Activated CD4-positive, alpha-beta T cell treated with anti-CD3 and anti-CD28 coated beads, Interleukin-2, amount 50 U/mL, for 16 hours (primary cell): ENCODE results near the gene TGM3.
"Not testable (repeated sequence)": the region's sequence is repeated elsewhere in the genome, so short reads cannot be mapped to it uniquely, and the experiment has no call there.

Source experiments
- DNase-seq: peaks from one replicate; pipeline ENCODE4 v3.0.0-alpha.2; 2020

Gene TGM3, protein sequence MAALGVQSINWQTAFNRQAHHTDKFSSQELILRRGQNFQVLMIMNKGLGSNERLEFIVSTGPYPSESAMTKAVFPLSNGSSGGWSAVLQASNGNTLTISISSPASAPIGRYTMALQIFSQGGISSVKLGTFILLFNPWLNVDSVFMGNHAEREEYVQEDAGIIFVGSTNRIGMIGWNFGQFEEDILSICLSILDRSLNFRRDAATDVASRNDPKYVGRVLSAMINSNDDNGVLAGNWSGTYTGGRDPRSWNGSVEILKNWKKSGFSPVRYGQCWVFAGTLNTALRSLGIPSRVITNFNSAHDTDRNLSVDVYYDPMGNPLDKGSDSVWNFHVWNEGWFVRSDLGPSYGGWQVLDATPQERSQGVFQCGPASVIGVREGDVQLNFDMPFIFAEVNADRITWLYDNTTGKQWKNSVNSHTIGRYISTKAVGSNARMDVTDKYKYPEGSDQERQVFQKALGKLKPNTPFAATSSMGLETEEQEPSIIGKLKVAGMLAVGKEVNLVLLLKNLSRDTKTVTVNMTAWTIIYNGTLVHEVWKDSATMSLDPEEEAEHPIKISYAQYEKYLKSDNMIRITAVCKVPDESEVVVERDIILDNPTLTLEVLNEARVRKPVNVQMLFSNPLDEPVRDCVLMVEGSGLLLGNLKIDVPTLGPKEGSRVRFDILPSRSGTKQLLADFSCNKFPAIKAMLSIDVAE

GRCh38 chr20:2295886-2296515 is at the start of gene TGM3:
Gene TGM3, plus strand, starts transcription at chr20:2296001. Its CDS starts 63 bp downstream, at chr20:2296064.
- no peak for DNase-seq

- no peak for DNase-seq
Observed at GRCh38 chr20:2246069-2246491, 49.7 kb upstream of the TGM3 start.

DNA sequence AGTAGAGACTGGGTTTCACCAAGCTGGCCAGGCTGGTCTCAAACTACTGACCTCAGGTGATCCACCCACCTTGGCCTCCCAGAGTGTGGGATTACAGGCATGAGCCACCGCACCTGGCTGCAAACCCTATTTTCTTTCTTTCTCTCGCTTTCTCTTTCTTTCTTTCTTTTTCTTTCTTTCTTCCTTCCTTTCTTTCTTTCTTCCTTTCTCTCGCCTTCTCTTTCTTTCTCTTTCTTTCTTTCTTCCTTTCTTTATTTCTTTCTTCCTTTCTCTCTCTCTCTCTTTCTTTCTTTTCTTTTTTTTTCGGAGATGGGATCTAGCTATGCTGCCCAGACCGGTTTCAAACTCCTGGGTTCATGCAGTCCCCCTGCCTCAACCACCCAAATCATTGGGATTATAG is 47.0 kb upstream of the TGM3 start:
- no peak for DNase-seq

DNA sequence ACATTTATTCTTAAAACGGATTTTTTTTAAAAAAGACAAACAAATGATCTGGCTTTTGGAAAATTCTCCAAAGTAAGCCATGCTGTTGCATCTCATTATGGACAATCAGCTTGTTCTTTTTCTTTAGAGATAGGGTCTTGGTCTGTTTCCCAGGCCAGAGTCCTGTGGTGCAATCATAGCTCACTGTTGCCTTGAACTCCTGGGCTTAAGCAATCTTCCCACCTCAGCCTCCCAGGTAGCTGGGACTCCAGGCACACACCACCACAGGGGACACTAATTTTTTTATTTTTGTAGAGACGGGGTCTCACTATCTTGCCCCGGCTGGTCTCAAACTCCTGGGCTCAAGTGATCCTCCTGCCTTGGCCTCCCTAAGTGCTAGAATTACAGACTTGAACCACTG is 45.9 kb upstream of the TGM3 start:
- no peak for DNase-seq

DNA sequence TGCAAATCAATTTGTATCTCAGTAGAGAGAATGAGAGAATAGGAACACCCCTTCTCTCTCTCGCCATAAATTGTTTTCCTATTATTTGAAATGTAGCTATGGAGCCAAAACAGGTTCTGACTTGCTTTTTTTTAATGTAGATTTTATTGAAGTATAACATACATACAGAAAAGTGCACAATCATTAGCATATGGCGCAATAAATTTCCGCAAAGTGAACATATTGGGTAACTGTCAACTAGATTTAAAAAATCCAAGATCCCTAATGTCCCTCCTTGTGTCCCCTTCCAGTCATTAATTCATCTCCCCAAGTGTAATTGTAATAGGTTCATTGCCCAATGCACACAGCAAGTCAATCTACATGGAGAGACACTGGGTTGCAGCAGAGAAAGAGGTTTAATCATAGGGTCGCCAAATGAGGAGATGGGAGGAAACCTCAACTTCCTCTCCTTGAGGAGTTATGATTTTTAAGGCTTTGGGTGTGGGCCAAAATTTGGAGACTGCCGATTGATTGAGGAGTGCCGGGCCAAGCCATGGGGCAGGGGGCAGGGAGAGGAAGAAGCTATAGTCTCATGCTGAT is 43.3 kb upstream of the TGM3 start:
- no peak for DNase-seq

DNA sequence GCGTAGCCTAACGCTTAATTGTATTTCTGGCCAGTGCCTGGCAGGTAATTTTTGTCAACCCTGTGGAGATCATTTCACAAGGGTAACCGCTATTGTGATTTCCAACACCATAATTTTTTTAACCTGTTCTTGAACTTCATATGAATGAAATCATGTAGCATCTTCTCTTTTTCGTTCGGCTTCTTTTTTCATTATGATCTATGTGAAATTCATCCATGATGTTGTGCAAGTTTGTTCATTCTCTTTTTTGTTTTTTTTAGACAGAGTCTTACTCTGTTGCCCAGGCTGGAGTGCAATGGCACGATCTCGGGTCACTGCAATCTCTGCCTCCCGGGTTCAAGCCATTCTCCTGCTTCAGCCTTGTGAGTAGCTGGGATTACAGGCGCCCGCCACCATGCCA is 42.5 kb upstream of the TGM3 start:
- no peak for DNase-seq

DNA sequence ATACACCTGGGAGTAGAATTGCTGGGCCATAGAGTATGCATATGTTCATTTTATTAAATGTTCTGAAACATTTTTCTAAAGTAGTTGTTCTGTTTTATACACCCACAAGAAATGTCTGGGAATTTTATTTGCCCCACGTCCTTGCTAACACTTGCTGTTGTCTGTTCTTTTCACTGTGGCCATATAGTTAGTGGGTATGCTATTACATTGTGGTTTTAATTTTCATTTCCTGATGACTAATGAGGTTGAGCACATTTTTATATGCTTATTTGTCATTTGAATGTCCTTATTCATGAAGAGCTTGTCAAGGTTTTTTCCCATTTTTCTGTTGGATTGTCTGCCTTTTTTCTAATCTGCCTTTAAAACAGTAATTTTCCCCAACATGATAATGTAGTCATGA is 41.5 kb upstream of the TGM3 start:
- DNase-seq, result no peak

DNA sequence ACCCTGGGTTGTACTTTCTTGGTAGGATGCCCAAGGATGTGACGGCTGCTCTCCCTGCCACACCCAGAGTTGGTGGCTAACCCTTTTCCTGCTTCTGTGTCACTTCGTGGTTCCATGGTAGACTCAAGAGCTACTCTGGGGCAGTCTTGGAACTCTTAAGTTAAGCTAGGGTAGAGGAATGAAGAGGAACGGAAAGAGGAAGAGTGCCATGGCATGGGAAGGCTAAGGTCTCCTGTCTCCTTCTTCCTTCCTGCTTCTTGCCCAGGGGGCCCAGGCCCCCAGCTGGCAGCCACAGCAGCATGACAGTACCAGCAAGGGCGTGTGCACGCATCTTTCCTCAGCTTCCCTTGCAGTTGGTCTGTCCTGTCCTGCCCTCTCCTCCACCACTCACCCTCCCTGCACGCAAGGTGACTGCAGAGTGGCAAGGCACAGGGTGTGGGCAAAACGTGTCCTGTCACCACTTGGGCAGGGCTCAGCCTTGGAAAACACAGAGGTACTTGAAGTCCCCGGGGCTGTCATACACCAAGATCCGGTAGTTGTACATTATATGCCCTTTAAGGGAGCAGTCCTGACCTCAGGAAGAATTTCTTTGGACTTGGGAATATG is 39.8 kb upstream of the TGM3 start:
- DNase-seq, result no peak

GRCh38 chr20:2259731-2260130 is 36.1 kb upstream of the TGM3 start:
- DNase-seq, result no peak

GRCh38 chr20:2260250-2260649 is 35.6 kb upstream of the TGM3 start:
- no peak for DNase-seq

DNA sequence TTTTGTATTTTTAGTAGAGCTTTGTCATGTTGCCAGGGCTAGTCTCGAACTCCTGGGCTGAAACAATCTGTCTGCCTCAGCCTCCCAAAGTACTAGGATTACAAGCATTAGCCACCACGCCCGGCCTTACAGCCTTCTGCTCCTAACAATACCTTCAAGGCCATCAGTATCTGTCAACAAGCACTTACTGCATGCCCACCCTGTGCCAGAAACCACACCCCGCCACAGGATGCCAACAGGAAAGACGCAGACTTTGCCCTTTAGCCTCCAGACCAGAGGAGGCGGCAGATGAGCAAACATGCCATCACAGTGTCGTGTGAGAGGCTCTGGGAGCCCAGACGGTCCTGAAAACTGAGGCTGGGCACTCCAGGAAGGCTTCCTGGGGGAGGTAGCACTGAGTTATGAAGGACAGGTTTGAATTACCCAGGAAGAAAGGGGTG is 34.7 kb upstream of the TGM3 start:
- no peak for DNase-seq

DNA sequence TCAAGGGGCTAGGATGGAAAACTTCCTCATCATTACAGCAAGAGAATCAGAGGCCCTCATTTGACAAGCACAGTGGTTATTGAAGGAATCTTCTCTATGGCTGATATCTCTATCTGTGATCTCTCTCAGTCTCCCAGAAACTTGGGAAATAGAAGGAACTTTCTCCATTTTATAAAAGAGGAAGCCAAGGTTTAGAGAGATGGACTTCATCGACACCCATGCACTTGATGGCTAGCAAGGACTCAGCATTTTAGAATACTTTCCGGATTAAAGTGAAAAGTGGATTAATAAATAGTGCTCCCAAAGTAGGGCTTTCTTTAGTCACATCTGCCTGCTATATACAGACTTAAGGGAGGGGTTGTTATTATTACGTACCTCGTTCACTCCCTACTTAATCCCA is 34.2 kb upstream of the TGM3 start:
- no peak for DNase-seq

GRCh38 chr20:2264118-2264517 is 31.7 kb upstream of the TGM3 start:
- no peak for DNase-seq

- not testable (repeated sequence) for DNase-seq
Observed at GRCh38 chr20:2264621-2265374, 31.0 kb upstream of the TGM3 start.

- no peak for DNase-seq
Observed at GRCh38 chr20:2273634-2274302, 22.0 kb upstream of the TGM3 start.

DNA sequence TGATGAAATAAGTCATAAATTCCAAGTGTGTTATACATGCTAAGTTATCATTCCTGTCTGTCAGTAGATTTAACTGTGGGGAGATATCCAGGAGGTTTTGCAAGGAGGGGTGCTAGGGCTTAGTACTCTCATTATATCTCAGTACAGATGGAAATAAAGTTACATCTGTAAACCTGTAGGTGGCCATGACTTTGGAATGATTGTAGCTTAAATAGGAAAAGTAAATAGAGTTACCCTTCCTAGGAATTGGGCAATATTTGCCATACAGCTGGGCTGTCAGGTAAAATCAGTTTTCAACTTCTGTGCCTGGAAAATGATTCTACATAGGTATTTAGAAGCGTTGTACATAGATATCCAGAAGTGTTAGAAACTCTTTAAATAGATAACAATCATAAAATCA is 19.8 kb upstream of the TGM3 start:
- no peak for DNase-seq

DNA sequence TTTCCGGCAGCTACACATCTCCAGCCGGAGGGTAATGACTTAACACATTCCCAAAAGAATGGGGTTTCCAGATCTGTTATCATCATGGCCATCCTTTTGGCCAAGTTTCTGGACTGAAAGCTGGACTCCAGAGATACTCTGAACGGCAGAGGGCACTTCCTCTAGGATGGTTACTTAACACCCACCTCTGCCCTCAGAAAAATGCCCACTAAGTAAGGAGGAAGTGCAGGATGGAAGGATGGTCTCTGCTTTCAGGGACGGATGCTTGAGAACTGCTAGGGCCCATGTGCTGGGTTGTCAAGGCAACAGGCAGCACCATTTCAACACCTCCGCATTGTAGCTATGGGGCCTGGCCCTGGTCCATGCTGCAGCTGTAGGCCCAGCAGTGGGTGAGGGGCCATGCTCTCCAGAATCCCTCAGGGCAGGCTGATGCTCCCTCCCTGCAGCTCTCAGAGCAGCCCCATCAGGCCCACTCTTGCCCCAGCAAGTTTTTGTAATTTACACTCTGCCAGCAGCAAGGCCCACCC is 16.5 kb upstream of the TGM3 start:
- no peak for DNase-seq

DNA sequence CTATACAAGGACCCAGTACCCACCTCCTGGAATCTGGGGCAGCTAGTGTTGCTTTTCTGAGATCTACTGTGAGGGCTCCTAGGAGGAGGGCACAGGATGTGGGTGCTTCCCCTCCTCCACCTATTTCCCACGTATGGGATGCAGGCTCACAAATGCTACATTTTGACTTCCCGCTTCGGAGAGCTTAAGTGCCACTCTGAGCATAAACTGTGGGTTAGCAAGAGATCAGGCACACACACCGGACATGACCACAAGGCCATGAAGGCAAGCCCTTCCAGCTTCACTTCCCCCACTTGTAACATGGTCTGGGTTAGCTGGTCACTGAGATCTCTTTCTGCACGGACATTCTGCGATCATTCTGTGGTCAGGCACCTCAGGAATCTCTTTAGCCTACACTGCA is 15.7 kb upstream of the TGM3 start:
- DNase-seq, result no peak

GRCh38 chr20:2281563-2281962 is 14.2 kb upstream of the TGM3 start:
- no peak for DNase-seq

DNA sequence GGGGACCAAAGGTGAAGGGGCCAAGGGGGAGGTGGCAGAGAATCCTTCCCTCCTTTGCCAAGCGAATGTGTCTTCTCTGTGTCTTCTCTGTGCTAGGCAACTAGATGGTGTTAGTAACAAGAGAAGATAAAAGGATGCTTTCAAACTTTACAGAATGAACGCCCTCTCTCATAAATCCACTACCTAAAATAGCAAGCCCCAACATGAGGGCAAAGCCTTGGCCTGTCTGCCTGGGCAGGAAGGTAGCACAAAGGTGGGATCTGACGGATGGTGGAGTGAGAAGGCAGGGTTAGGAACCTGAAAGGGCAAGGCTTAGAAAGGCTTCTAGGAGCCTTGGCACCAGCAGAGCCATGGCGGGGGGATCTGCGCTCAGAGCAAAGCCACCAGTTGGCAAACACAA is 13.6 kb upstream of the TGM3 start:
- DNase-seq, result no peak

DNA sequence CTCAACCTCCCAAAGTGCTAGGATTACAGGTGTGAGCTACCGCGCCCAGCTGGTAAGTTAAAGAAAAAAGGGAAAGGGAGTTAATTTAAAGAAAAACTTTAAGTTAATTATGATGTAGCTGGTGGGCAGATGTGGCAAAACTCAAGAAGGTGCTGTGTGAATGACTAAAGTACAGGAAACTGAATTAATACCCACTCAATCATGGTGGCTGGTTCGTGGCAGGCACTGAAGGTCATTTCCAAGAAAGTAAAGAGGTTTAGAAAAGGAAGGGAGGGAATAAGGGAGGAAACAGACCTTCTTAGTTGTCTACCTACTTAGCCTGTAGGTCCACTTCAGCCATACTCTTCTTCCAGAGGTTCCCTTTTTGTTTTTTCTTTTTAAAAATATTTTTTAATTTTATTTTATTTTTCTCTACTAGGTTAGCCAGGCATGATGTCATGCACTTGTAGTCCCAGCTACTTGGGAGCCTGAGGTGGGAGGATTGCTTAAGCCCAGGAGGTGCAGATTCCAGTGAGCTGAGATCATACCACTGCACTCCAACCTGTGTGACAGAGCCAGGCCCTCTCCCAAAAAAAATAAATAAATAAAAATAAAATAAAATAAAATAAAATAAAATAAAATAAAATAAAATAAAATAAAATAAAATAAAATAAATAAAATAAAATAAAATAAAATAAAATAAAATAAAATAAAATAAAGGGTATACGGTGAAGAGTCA is 11.9 kb upstream of the TGM3 start:
- DNase-seq, result no peak
